GM12878 (cell line): ENCODE data around the gene HOXB6. TPM values are rescaled to one million over a fixed set of nuclear protein-coding genes. Genes with fewer than 3 reads are reported as not detected.

Experiments
- ASH2L ChIP-seq: fragments of 300-600, 200-600 bp; sonication (generic); IDR thresholded peaks from 2 replicates; pipeline ENCODE4 v1.6.1; 2017; ENCODE audit warnings: low read depth, mild to moderate bottlenecking, borderline replicate concordance
- BACH1 ChIP-seq: fragments of 450-650 bp; IDR thresholded peaks from 2 replicates; pipeline ENCODE4 v1.6.1; 2017; ENCODE audit warnings: mild to moderate bottlenecking, borderline replicate concordance
- EED ChIP-seq: sonication (generic); IDR thresholded peaks from 2 replicates; pipeline ENCODE4 v1.6.1; 2016; ENCODE audit warnings: antibody characterized with exemption, low read depth
- GABPA ChIP-seq: IDR thresholded peaks from 2 replicates; pipeline ENCODE4 v1.6.1; 2014; ENCODE audit warnings: antibody characterized with exemption, low read depth, mild to moderate bottlenecking, inconsistent platforms
- MTA2 ChIP-seq: fragments of 450-650 bp; IDR thresholded peaks from 2 replicates; pipeline ENCODE4 v1.6.1; 2016; ENCODE audit warnings: low read depth, mild to moderate bottlenecking, moderate library complexity
- MTA3 ChIP-seq: IDR thresholded peaks from 2 replicates; pipeline ENCODE4 v1.6.1; 2012; ENCODE audit warnings: low read length, inconsistent platforms, borderline replicate concordance
- MYC ChIP-seq: IDR thresholded peaks from 2 replicates; pipeline ENCODE4 v1.6.1; 2011; ENCODE audit warnings: mild to moderate bottlenecking, low read length, moderate library complexity, inconsistent platforms; ENCODE audit not compliant: insufficient read depth, insufficient replicate concordance, insufficient read length, severe bottlenecking
- NFXL1 ChIP-seq: fragments of 450-650 bp; IDR thresholded peaks from 2 replicates; pipeline ENCODE4 v1.6.1; 2017; ENCODE audit warnings: antibody characterized with exemption, mild to moderate bottlenecking, borderline replicate concordance
- NR2C1 ChIP-seq: fragments of 450-650 bp; IDR thresholded peaks from 2 replicates; pipeline ENCODE4 v1.6.1; 2017; ENCODE audit warnings: antibody characterized with exemption, mild to moderate bottlenecking, moderate library complexity
- NR2F1 ChIP-seq: fragments of 450-650 bp; conservative IDR thresholded peaks from 2 replicates; pipeline ENCODE4 v1.6.1; 2017; ENCODE audit warnings: mild to moderate bottlenecking
- PBX3 ChIP-seq: IDR thresholded peaks from 2 replicates; pipeline ENCODE4 v1.6.1; 2011; ENCODE audit warnings: mild to moderate bottlenecking, low read depth, low read length, moderate library complexity; ENCODE audit not compliant: insufficient replicate concordance
- POLR2AphosphoS2 ChIP-seq: IDR thresholded peaks from 2 replicates; pipeline ENCODE4 v1.6.1; 2011; ENCODE audit warnings: low read depth, mild to moderate bottlenecking, low read length, improper control_type of control experiment, moderate library complexity
- POLR2AphosphoS5 ChIP-seq: IDR thresholded peaks from 2 replicates; pipeline ENCODE4 v1.6.1; 2011; ENCODE audit warnings: mild to moderate bottlenecking, low read length, inconsistent platforms
- RAD21 ChIP-seq: IDR thresholded peaks from 2 replicates; pipeline ENCODE4 v1.6.1; 2011; ENCODE audit warnings: mild to moderate bottlenecking, low read depth, low read length, moderate library complexity; ENCODE audit not compliant: insufficient read depth
- ZBED1 ChIP-seq: IDR thresholded peaks from 2 replicates; pipeline ENCODE4 v1.6.1; 2016; ENCODE audit warnings: borderline replicate concordance
- ZNF274 ChIP-seq: IDR thresholded peaks from one replicate; pipeline ENCODE4 v1.8.0; 2011; ENCODE audit not compliant: insufficient read length, insufficient read depth
- polyA plus RNA-seq, 11 experiments: library from polyadenylated mRNA; depleted of rRNA in 4 of 11; unstranded in 6 of 11; stranded (reverse) in 5 of 11; fragments of >200 nt; fragmentation: Nextera tagmentation in 4 of 11; fragmentation: Illumina TruSeq in 1 of 11; extraction: Ambion mirVana in 4 of 11; extraction: Trizol in 1 of 11; gene quantifications; 1 replicate in 1 of 11; 2 replicates in 10 of 11; pipeline versions ENCODE4 v1.2.1 to v1.2.3, GENCODE V29; 2011 to 2016; ENCODE audit warnings: inconsistent platforms in 2 of 11, missing spikeins in 2 of 11, low read depth in 1 of 11
- total RNA-seq, 4 experiments: library from RNA; depleted of rRNA in 3 of 4; stranded (reverse); fragments of >200 nt in 3 of 4; fragmentation: Illumina TruSeq in 1 of 4; extraction: Trizol in 1 of 4; gene quantifications; 2 replicates each; pipeline versions ENCODE4 v1.2.1 to v1.2.3, GENCODE V29; 2013 to 2021
- TF ChIP-seq, protein P1 (sequence below): IDR thresholded peaks from 2 replicates; pipeline ENCODE4 v1.6.1; 2012; ENCODE audit warnings: mild to moderate bottlenecking, low read depth, low read length
- TF ChIP-seq, protein P2 (sequence below): fragments of 450-650 bp; IDR thresholded peaks from 2 replicates; pipeline ENCODE4 v1.6.1; 2017; ENCODE audit warnings: mild to moderate bottlenecking, low read depth, inconsistent platforms; ENCODE audit not compliant: poor library complexity, severe bottlenecking
- TF ChIP-seq, protein P3 (sequence below): fragments of 150-350 bp; IDR thresholded peaks from 2 replicates; pipeline ENCODE4 v1.6.1; 2014; ENCODE audit warnings: mild to moderate bottlenecking, low read depth, low read length

Gene HOXB6
- total and polyA plus RNA-seq, 10 of the 15 experiments (the other 5 are each of a cell fraction or from before 2014, with no cell fraction given), result 0.04 to 0.51 (median 0.09) TPM; not detected in 2

DNA sequence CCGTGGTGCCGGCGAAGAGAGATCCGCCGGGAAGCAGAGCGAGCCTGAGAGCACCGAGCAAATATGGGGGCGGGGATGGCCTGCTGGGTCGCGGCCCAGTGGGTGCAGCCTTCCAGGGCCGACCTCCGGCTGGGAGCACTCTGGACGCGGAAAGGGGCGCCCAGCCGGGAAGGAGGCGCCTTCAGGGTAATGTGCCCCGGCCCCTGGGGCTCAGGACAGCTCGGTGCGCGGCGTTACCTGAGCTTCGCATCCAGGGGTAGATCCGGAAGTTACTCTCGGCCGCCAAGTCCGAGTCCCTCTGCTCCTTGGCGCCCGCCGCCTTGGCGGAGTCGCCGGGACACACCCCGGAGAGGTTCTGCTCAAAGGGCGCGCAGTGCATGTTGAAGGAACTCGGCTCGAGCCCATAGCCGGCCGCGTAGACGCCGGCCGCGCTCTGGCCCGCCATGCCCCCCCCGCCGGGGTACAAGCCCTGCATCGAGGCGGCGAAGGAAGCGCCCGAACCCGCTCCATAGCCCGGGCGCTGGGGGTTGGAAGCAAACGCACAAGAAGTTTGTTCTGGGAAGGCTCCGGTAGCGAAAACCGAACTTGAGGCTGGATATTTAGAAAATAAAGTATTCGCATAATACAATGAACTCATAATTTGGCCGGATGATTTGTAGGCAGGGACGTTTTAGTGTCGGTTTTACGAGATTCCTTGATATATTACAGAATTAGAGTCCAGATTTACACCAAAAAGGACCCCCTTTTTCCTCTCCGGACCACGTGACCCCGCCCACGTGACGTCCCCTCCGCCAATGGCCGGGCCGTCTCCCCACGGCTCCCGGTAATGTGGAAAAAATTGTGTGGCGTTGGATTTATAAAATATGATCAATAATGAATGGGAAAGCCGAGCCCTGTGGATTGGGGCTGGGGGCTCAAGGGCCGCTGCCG is 5.8 kb upstream of the HOXB6 start, which contains the start of gene HOXB7 (continued):
- TF ChIP-seq RAD21, result no peak
- TF ChIP-seq POLR2AphosphoS5, result no peak
- TF ChIP-seq ASH2L, result no peak
- TF ChIP-seq MYC, result no peak
- TF ChIP-seq NR2C1, result no peak
- TF ChIP-seq GABPA, result no peak
- TF ChIP-seq EED, result no peak
- TF ChIP-seq MTA2, result no peak
- TF ChIP-seq, protein P1, sequence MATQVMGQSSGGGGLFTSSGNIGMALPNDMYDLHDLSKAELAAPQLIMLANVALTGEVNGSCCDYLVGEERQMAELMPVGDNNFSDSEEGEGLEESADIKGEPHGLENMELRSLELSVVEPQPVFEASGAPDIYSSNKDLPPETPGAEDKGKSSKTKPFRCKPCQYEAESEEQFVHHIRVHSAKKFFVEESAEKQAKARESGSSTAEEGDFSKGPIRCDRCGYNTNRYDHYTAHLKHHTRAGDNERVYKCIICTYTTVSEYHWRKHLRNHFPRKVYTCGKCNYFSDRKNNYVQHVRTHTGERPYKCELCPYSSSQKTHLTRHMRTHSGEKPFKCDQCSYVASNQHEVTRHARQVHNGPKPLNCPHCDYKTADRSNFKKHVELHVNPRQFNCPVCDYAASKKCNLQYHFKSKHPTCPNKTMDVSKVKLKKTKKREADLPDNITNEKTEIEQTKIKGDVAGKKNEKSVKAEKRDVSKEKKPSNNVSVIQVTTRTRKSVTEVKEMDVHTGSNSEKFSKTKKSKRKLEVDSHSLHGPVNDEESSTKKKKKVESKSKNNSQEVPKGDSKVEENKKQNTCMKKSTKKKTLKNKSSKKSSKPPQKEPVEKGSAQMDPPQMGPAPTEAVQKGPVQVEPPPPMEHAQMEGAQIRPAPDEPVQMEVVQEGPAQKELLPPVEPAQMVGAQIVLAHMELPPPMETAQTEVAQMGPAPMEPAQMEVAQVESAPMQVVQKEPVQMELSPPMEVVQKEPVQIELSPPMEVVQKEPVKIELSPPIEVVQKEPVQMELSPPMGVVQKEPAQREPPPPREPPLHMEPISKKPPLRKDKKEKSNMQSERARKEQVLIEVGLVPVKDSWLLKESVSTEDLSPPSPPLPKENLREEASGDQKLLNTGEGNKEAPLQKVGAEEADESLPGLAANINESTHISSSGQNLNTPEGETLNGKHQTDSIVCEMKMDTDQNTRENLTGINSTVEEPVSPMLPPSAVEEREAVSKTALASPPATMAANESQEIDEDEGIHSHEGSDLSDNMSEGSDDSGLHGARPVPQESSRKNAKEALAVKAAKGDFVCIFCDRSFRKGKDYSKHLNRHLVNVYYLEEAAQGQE, result no peak
- TF ChIP-seq, protein P2, sequence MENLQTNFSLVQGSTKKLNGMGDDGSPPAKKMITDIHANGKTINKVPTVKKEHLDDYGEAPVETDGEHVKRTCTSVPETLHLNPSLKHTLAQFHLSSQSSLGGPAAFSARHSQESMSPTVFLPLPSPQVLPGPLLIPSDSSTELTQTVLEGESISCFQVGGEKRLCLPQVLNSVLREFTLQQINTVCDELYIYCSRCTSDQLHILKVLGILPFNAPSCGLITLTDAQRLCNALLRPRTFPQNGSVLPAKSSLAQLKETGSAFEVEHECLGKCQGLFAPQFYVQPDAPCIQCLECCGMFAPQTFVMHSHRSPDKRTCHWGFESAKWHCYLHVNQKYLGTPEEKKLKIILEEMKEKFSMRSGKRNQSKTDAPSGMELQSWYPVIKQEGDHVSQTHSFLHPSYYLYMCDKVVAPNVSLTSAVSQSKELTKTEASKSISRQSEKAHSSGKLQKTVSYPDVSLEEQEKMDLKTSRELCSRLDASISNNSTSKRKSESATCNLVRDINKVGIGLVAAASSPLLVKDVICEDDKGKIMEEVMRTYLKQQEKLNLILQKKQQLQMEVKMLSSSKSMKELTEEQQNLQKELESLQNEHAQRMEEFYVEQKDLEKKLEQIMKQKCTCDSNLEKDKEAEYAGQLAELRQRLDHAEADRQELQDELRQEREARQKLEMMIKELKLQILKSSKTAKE, result no peak
- TF ChIP-seq BACH1, result no peak
- TF ChIP-seq NFXL1, result no peak
- no peak for TF ChIP-seq ZBED1
- no peak for TF ChIP-seq PBX3
- 0 out of 2 replicates have a peak, but pooled peaks have one; percentile 23 for TF ChIP-seq MTA3
- no peak for TF ChIP-seq NR2F1
- TF ChIP-seq ZNF274, result no peak
- no peak for TF ChIP-seq POLR2AphosphoS2
- TF ChIP-seq, protein P3, sequence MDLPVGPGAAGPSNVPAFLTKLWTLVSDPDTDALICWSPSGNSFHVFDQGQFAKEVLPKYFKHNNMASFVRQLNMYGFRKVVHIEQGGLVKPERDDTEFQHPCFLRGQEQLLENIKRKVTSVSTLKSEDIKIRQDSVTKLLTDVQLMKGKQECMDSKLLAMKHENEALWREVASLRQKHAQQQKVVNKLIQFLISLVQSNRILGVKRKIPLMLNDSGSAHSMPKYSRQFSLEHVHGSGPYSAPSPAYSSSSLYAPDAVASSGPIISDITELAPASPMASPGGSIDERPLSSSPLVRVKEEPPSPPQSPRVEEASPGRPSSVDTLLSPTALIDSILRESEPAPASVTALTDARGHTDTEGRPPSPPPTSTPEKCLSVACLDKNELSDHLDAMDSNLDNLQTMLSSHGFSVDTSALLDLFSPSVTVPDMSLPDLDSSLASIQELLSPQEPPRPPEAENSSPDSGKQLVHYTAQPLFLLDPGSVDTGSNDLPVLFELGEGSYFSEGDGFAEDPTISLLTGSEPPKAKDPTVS, result no peak
